Gastroesophageal sphincter (tissue), 4 donors: Measurements from ENCODE around the gene TSSK1B. TPM values are rescaled to one million over a fixed set of nuclear protein-coding genes. Genes with fewer than 3 reads are reported as not detected.

Experiments
- ATAC-seq: fragments of 150-250 bp; one replicate; pipeline ENCODE4 v1.9.1; 2016; ENCODE audit warnings: mild to moderate bottlenecking, moderate library complexity
- H3K27ac ChIP-seq, 4 donors: fragments of 200-600 bp; sonication (generic) in 3 of 4; 1 replicate in 3 of 4; 2 replicates in 1 of 4; pipeline ENCODE4 v1.5.1; 2016 to 2019
- H3K27me3 ChIP-seq: fragments of 200-600 bp; sonication (generic); one replicate; pipeline ENCODE4 v1.5.1; 2019
- H3K36me3 ChIP-seq, 2 donors: fragments of 200-600 bp; sonication (generic); one replicate each; pipeline ENCODE4 v1.5.1; 2019; ENCODE audit warnings: control low read depth in 1 of 2
- H3K4me1 ChIP-seq, 3 donors: fragments of 200-600 bp; sonication (generic); 1 replicate in 2 of 3; 2 replicates in 1 of 3; pipeline ENCODE4 v1.5.1; 2016 to 2019; ENCODE audit warnings: control low read depth in 2 of 3
- H3K4me3 ChIP-seq, 2 donors: fragments of 200-600 bp; sonication (generic); one replicate each; pipeline ENCODE4 v1.5.1; 2019; ENCODE audit warnings: mild to moderate bottlenecking in 1 of 2, moderate library complexity in 1 of 2
- H3K9me3 ChIP-seq, 3 donors: fragments of 200-600 bp; sonication (generic); one replicate each; pipeline ENCODE4 v1.5.1; 2017 to 2019; ENCODE audit warnings: control low read depth in 2 of 3
- EP300 ChIP-seq: sonication (generic); formaldehyde crosslinking; IDR thresholded peaks from one replicate; pipeline ENCODE4 v1.6.1; 2017; ENCODE audit warnings: antibody characterized with exemption, mild to moderate bottlenecking
- POLR2A ChIP-seq, 2 donors: fragments of 450-650 bp; IDR thresholded peaks; one replicate each; pipeline ENCODE4 v1.6.1; 2017; ENCODE audit warnings: antibody characterized with exemption in 2 of 2, mild to moderate bottlenecking in 2 of 2, moderate library complexity in 1 of 2
- POLR2AphosphoS5 ChIP-seq: sonication (generic); formaldehyde crosslinking; IDR thresholded peaks from one replicate; pipeline ENCODE4 v1.6.1; 2017; ENCODE audit warnings: antibody characterized with exemption
- WGBS, 2 donors: methylation state at CpG; one replicate each; pipeline ENCODE4 v1.1.5; 2018; ENCODE audit warnings: low coverage in 1 of 2; 5-methylcytosine and 5-hydroxymethylcytosine counted together
- total RNA-seq, 4 donors: library from RNA; depleted of rRNA; stranded (reverse); fragments of >200 nt; gene quantifications; one replicate each; pipeline ENCODE4 v1.1.0, GENCODE V29; 2016
- TF ChIP-seq, protein P1 (sequence below), 4 experiments: fragments of 200-600 bp in 2 of 4; fragments of 450-650 bp in 2 of 4; sonication (generic) in 1 of 4; IDR thresholded peaks; one replicate each; pipeline ENCODE4 v1.5.1; 2017 to 2019; ENCODE audit warnings: antibody characterized with exemption in 4 of 4, mild to moderate bottlenecking in 2 of 4, moderate library complexity in 2 of 4

TSSK1B gene
- total RNA-seq, 4 donors from 2014 or later: 0.93 TPM; not detected in 3

DNA sequence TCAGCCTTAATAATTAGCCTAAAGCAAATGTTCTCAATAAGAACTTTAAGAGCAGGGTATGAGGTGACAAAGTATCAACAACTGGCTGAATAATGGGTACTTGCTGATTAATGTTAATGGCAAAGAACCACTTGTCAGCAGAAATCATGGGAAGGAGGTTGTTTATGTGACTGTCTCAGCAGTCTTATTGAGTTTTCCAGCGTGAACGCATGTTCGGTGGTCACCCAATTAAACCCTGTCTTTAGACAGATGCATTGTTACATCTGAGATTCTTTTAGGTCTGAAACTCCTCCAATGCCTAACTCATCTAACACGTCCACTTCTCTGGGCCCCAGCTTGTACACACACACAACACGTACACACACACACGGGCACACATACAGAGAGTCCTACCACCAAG is 18.2 kb upstream of the TSSK1B start:
- Histone ChIP-seq H3K36me3 (no peaks in the 10 kb centered on the region), H3K4me3 (no peak overlapping the region), H3K4me1 (no peaks in the 10 kb centered on the region), H3K9me3 (no peaks in the 10 kb centered on the region), H3K27ac (no peak overlapping the region), H3K27me3 (no peaks in the 10 kb centered on the region)
- ATAC-seq: no peak
- 79 to 90% methylated on average over 4 to 6 of the region's 6 CpGs for WGBS, 2 donors
- TF ChIP-seq, protein P1, sequence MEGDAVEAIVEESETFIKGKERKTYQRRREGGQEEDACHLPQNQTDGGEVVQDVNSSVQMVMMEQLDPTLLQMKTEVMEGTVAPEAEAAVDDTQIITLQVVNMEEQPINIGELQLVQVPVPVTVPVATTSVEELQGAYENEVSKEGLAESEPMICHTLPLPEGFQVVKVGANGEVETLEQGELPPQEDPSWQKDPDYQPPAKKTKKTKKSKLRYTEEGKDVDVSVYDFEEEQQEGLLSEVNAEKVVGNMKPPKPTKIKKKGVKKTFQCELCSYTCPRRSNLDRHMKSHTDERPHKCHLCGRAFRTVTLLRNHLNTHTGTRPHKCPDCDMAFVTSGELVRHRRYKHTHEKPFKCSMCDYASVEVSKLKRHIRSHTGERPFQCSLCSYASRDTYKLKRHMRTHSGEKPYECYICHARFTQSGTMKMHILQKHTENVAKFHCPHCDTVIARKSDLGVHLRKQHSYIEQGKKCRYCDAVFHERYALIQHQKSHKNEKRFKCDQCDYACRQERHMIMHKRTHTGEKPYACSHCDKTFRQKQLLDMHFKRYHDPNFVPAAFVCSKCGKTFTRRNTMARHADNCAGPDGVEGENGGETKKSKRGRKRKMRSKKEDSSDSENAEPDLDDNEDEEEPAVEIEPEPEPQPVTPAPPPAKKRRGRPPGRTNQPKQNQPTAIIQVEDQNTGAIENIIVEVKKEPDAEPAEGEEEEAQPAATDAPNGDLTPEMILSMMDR (IDR thresholded peaks at IDR 0.05): no peak
- no peak for TF ChIP-seq EP300
- TF ChIP-seq POLR2AphosphoS5: no peak
- no peak for TF ChIP-seq POLR2A (IDR thresholded peaks at IDR 0.05)

DNA sequence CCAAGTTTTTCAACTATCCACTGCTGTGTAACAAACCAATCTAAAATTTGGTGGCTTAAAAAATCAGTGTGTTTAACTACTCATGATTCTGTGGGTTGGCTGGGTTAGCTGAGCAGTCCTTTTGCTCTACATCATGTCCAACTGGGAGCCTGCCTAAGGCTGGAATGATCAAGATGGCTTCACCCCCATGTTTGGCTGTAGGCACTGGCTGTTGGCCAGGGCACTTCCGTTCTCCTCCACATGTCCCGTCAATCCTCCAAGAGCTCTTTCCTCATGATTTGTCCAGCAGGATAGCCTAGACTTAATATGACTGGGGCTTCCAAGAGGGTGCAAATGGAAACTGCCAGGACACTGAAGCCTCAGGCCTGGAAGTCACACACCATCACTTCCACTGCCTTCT is 17.0 kb upstream of the TSSK1B start:
- TF ChIP-seq POLR2AphosphoS5 (no peak), EP300 (no peak), POLR2A (IDR thresholded peaks at IDR 0.05) (no peak)
- TF ChIP-seq, protein P1 (IDR thresholded peaks at IDR 0.05): no peak
- H3K27ac ChIP-seq: no peak overlapping the region
- no peaks in the 10 kb centered on the region for H3K9me3 ChIP-seq
- no peak overlapping the region for H3K4me3 ChIP-seq
- no peaks in the 10 kb centered on the region for H3K27me3 ChIP-seq
- ATAC-seq: no peak
- H3K36me3 ChIP-seq: no peaks in the 10 kb centered on the region
- H3K4me1 ChIP-seq: no peaks in the 10 kb centered on the region
- no CpG with 5 or more reads among the region's 2 CpGs for WGBS, 2 donors

DNA sequence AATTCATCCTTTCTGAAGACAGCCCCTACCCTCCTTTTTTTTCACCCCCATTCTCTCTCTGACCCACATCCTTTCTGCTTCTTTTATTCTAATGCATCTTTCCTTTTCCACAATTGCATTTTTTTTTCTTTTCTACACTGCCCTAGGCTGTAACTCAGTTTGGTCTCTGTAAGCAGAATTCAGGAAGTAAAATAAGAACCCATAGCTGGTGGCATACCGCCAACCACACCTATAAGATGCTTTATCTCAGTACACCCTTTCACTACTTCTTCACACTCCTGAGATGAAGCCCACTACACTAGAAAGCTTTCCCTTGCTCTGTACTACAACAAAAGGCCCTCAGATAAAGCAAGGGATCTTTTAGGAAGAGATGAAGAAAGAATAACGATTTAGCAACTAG is 16.1 kb upstream of the TSSK1B start:
- WGBS, 2 donors: 25 to 60% methylated on average over 1 to 2 of the region's 2 CpGs
- TF ChIP-seq POLR2AphosphoS5: no peak
- H3K36me3 ChIP-seq: no peaks in the 10 kb centered on the region
- no peaks in the 10 kb centered on the region for H3K4me1 ChIP-seq
- no peaks in the 10 kb centered on the region for H3K9me3 ChIP-seq
- no peak overlapping the region for H3K27ac ChIP-seq
- no peak for ATAC-seq
- H3K4me3 ChIP-seq: no peak overlapping the region
- H3K27me3 ChIP-seq: no peaks in the 10 kb centered on the region

DNA sequence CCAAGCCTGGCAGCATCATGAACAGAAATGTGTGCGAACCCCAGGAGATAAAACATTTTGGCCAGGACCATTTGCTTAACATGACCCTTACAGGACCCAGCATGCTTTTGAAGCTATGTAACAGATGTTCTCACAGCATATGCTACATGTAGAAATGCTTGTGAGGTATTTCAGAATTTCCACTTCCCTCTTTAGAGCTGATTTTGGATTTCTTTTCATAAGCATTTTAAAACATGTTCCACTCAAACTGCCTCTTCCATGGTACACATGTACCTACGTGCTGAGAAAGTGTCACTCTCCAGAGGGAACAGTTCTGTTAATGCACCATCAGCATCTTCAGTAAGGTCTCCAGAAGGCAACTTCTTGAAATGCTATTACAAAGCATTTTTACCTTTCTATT is 15.7 kb upstream of the TSSK1B start:
- TF ChIP-seq POLR2A (IDR thresholded peaks at IDR 0.05) (no peak), EP300 (no peak)
- no peak overlapping the region for H3K27ac ChIP-seq
- H3K4me1 ChIP-seq: no peaks in the 10 kb centered on the region
- no peak for ATAC-seq
- no peaks in the 10 kb centered on the region for H3K36me3 ChIP-seq
- no peak overlapping the region for H3K4me3 ChIP-seq
- H3K27me3 ChIP-seq: no peaks in the 10 kb centered on the region
- H3K9me3 ChIP-seq: peaks cover 0 to 4% (median 0%) of the 10 kb centered on the region in 3 donors
- 75% methylated on average over 1 to 2 of the region's 2 CpGs for WGBS, 2 donors

DNA sequence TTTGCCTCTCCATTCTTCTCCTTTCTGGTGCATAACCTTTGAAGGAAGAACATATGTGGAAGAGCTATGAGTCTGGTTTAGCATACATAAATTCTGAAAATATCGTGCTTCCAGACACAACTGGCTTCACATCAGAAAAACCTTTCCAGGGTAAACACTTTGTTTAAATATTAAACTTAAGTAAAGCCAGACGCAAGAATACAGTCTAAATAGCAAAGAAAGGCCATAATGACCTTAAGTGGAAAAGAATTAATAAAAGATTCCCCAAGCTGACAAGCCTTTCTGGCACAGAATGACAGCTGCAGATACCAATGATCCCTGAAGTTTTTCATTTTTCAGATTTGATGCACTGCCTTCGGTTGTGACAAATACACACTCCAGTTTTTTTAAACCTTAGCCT is 13.5 kb upstream of the TSSK1B start:
- WGBS, 2 donors: 69 to 83% methylated on average over 3 of the region's 3 CpGs
- H3K36me3 ChIP-seq: no peaks in the 10 kb centered on the region
- H3K27me3 ChIP-seq: no peaks in the 10 kb centered on the region
- no peak overlapping the region for H3K4me3 ChIP-seq
- H3K27ac ChIP-seq: no peak overlapping the region
- peaks cover 0 to 6% (median 0%) of the 10 kb centered on the region in 3 donors for H3K9me3 ChIP-seq
- ATAC-seq: no peak
- no peaks in the 10 kb centered on the region for H3K4me1 ChIP-seq
- TF ChIP-seq POLR2A (IDR thresholded peaks at IDR 0.05): no peak
- TF ChIP-seq POLR2AphosphoS5: no peak
- no peak for TF ChIP-seq EP300
- TF ChIP-seq, protein P1 (IDR thresholded peaks at IDR 0.05): no peak

DNA sequence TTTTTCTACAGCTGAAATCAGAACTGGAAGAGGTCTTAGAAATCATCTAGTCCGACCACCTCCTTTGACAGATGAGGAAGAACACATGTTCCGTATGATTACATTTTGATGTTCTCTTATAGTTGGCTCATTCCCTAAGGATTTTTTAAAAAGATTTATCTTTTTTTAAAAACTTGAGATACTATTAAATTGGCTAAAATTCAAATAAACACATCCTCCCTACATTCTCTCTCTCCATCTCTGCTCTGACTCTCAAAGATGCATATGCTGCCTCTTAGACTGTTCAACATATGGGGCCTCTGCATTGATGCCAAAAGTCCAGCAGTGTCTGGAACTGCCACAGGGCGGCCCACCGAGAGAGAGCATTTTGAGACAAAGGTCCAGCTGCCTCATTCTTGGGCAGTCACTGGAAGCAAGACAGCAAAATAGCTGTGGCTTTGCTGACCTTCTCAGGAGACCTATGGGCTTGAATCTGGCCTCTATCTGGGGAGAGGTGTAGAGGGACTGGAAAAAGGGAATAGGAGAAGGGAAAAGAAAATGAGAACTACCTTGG is 12.8 kb upstream of the TSSK1B start:
- Histone ChIP-seq H3K27me3 (no peaks in the 10 kb centered on the region), H3K4me3 (no peak overlapping the region), H3K9me3 (peaks cover 0 to 6% (median 0%) of the 10 kb centered on the region in 3 donors), H3K27ac (no peak overlapping the region), H3K4me1 (no peaks in the 10 kb centered on the region), H3K36me3 (no peaks in the 10 kb centered on the region)
- ATAC-seq: no peak
- TF ChIP-seq EP300 (no peak), POLR2AphosphoS5 (no peak), POLR2A (IDR thresholded peaks at IDR 0.05) (no peak)
- TF ChIP-seq, protein P1 (IDR thresholded peaks at IDR 0.05): no peak
- 35 to 57% methylated on average over 4 of the region's 4 CpGs for WGBS, 2 donors
